Measurements from ENCODE around the gene ACSL1.
A peak's percentile ranks its signal among the peaks of the same experiment; 100 is the strongest.

Gene ACSL1

DNA sequence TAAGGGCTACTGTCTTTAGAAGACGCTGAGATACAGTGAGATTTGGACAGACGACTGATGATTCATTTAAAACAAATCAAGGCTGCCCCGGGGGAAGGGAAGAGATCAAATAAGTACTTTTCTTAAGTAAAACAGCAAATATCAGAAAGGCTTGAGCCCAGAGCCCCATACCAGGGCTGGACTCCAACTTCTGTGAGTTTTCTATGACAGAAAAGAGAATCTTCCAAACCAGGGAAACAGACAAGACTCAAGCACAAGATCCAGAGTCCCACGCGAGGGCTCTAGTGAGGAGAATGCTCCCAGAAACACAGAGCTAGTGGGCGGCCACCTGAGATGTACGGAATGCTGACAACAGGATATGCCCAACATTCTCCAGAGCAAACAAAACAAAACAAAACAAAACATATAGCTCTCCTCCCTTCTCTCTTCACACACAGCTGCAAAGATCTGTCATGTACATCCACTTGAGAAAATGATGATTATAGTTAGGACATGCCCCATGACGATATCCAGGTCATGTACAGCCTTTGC, 13.1 kb downstream of the ACSL1 start:
- Histone ChIP-seq H3K23ac (ENCODE audit: low read length in 2 of 2) (no peak overlapping the region), H3K27me3 (ENCODE audit: control insufficient read depth in 1 of 2, insufficient read depth in 1 of 2, low read length in 2 of 2) (no peaks in the 10 kb centered on the region), H3K36me3 (ENCODE audit: control insufficient read depth in 1 of 2, insufficient read depth in 2 of 2, low read depth in 1 of 2, low read length in 2 of 2) (peaks cover 0 to 9% of the 10 kb centered on the region in 2 experiments), H3K79me1 (replicated peaks; ENCODE audit: low read length, poor library complexity, severe bottlenecking) (peaks cover 32% of the 10 kb centered on the region), H3K4me3 (ENCODE audit: insufficient read depth in 1 of 2, low read depth in 1 of 2, low read length in 2 of 2) (peak overlapping the region in 1 of 2 experiments; percentile 20), H3K14ac (ENCODE audit: low read length in 2 of 2) (no peak overlapping the region), H4K8ac (ENCODE audit: low read length) (no peak overlapping the region), H3K9ac (ENCODE audit: low read length) (peak overlapping the region; percentile 50), H3K9me3 (ENCODE audit: control insufficient read depth, low read length) (no peaks in the 10 kb centered on the region), H3K4me2 (ENCODE audit: low read length, poor library complexity, severe bottlenecking) (peak overlapping the region; percentile 7), H2BK5ac (ENCODE audit: low read depth, low read length, poor library complexity, severe bottlenecking) (no peak overlapping the region), H2BK12ac (ENCODE audit: low read length in 2 of 2) (no peak overlapping the region), H3K27ac (ENCODE audit: low read length, poor library complexity, severe bottlenecking) (peak overlapping the region; percentile 25), H2AFZ (ENCODE audit: low read depth, low read length) (no peak overlapping the region), H3K4ac (ENCODE audit: low read depth in 1 of 2, low read length in 2 of 2) (no peak overlapping the region), H4K91ac (ENCODE audit: low read length) (no peak overlapping the region), H2BK15ac (ENCODE audit: low read depth, poor library complexity, severe bottlenecking) (no peak overlapping the region), H3K18ac (ENCODE audit: low read depth in 1 of 2, low read length in 2 of 2) (no peak overlapping the region), H3K4me1 (ENCODE audit: control insufficient read depth, insufficient read depth, low read depth, low read length) (peaks cover 27% of the 10 kb centered on the region), H2AK5ac (ENCODE audit: low read length, severe bottlenecking) (no peak overlapping the region), H2BK120ac (ENCODE audit: low read depth, low read length) (no peak overlapping the region)
- DNase-seq = peak; percentile 40
- 49% methylated on average over 8 of the region's 8 CpGs for WGBS

DNA sequence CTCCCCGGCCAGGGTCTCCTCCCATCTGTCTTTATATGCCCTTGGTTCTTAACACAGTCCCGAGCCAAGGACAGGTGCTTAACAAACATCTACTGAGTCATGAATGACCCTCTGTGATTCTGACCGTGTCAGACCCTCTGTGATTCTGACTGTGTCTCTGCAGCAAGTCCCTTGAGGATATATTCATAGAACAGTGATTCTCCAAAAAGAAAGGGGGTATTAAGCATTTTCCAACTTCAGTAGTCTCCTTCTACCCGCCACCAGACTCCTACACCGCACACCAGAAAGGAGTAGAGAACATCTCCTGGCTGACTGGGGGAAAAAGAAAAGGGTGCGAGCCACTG, 13.6 kb downstream of the ACSL1 start:
- H3K79me1 ChIP-seq (replicated peaks; ENCODE audit: low read length, poor library complexity, severe bottlenecking) = peaks cover 31% of the 10 kb centered on the region
- H3K4me2 ChIP-seq (ENCODE audit: low read length, poor library complexity, severe bottlenecking) = no peak overlapping the region
- no peak overlapping the region for H2AFZ ChIP-seq (ENCODE audit: low read depth, low read length)
- peaks cover 0 to 6% of the 10 kb centered on the region in 2 experiments for H3K36me3 ChIP-seq (ENCODE audit: control insufficient read depth in 1 of 2, insufficient read depth in 2 of 2, low read depth in 1 of 2, low read length in 2 of 2)
- no peak overlapping the region for H2BK120ac ChIP-seq (ENCODE audit: low read depth, low read length)
- no peak overlapping the region for H3K14ac ChIP-seq (ENCODE audit: low read length in 2 of 2)
- H3K27ac ChIP-seq (ENCODE audit: low read length, poor library complexity, severe bottlenecking) = no peak overlapping the region
- H3K4me3 ChIP-seq (ENCODE audit: insufficient read depth in 1 of 2, low read depth in 1 of 2, low read length in 2 of 2) = no peak overlapping the region
- no peak overlapping the region for H3K9ac ChIP-seq (ENCODE audit: low read length)
- H2BK5ac ChIP-seq (ENCODE audit: low read depth, low read length, poor library complexity, severe bottlenecking) = no peak overlapping the region
- 68% methylated on average over 3 of the region's 6 CpGs for WGBS
- H2BK12ac ChIP-seq (ENCODE audit: low read length in 2 of 2) = no peak overlapping the region
- H3K4me1 ChIP-seq (ENCODE audit: control insufficient read depth, insufficient read depth, low read depth, low read length) = peaks cover 23% of the 10 kb centered on the region
- H2BK15ac ChIP-seq (ENCODE audit: low read depth, poor library complexity, severe bottlenecking) = no peak overlapping the region
- no peaks in the 10 kb centered on the region for H3K27me3 ChIP-seq (ENCODE audit: control insufficient read depth in 1 of 2, insufficient read depth in 1 of 2, low read length in 2 of 2)
- H3K4ac ChIP-seq (ENCODE audit: low read depth in 1 of 2, low read length in 2 of 2) = no peak overlapping the region
- H4K8ac ChIP-seq (ENCODE audit: low read length) = no peak overlapping the region
- no peak for DNase-seq
- H2AK5ac ChIP-seq (ENCODE audit: low read length, severe bottlenecking) = peak overlapping the region; percentile 88
- no peak overlapping the region for H3K23ac ChIP-seq (ENCODE audit: low read length in 2 of 2)
- H3K18ac ChIP-seq (ENCODE audit: low read depth in 1 of 2, low read length in 2 of 2) = no peak overlapping the region
- H4K91ac ChIP-seq (ENCODE audit: low read length) = no peak overlapping the region
- H3K9me3 ChIP-seq (ENCODE audit: control insufficient read depth, low read length) = no peaks in the 10 kb centered on the region

DNA sequence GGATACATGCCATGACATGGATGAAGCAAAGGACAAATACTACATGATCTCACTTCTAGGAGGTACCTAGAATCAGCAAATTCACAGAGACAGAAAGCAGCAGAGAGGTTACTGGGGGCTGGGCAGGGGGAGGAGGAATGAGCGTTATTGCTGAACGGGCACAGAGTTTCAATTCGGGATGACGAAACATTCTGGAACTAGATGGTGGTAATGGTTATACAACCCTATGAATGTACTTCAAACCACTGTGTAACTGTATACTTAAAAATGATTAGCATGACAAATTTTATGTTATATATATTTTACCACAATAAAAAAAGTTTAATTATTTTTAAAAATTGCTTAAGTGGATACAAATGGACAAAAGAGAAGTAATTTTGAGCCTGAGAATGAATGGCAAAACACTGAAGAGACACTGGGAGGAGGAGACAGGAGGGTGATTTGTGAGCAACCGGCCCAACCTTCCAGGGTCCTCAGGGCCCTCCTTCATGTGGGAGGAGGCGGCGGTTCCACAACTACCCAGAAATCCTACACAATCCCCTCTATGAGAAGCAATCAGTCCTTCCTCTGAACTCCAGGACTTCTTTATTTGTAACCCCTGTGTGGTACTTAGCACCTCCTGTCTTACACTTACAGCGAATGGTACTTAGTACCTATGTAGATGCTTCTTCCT, 14.1 kb downstream of the ACSL1 start:
- H3K9ac ChIP-seq (ENCODE audit: low read length) = no peak overlapping the region
- no peak overlapping the region for H3K4me3 ChIP-seq (ENCODE audit: insufficient read depth in 1 of 2, low read depth in 1 of 2, low read length in 2 of 2)
- H3K27ac ChIP-seq (ENCODE audit: low read length, poor library complexity, severe bottlenecking) = no peak overlapping the region
- no peak overlapping the region for H3K18ac ChIP-seq (ENCODE audit: low read depth in 1 of 2, low read length in 2 of 2)
- H3K4me2 ChIP-seq (ENCODE audit: low read length, poor library complexity, severe bottlenecking) = no peak overlapping the region
- no peak overlapping the region for H3K14ac ChIP-seq (ENCODE audit: low read length in 2 of 2)
- no peak for DNase-seq
- H2AFZ ChIP-seq (ENCODE audit: low read depth, low read length) = no peak overlapping the region
- H3K23ac ChIP-seq (ENCODE audit: low read length in 2 of 2) = no peak overlapping the region
- WGBS = 87% methylated on average over 5 of the region's 8 CpGs
- H4K8ac ChIP-seq (ENCODE audit: low read length) = no peak overlapping the region
- H2BK12ac ChIP-seq (ENCODE audit: low read length in 2 of 2) = no peak overlapping the region
- H2AK5ac ChIP-seq (ENCODE audit: low read length, severe bottlenecking) = peak overlapping the region; percentile 88
- H3K4me1 ChIP-seq (ENCODE audit: control insufficient read depth, insufficient read depth, low read depth, low read length) = peaks cover 23% of the 10 kb centered on the region
- H3K9me3 ChIP-seq (ENCODE audit: control insufficient read depth, low read length) = no peaks in the 10 kb centered on the region
- no peak overlapping the region for H2BK120ac ChIP-seq (ENCODE audit: low read depth, low read length)
- peaks cover 30% of the 10 kb centered on the region for H3K79me1 ChIP-seq (replicated peaks; ENCODE audit: low read length, poor library complexity, severe bottlenecking)
- H2BK15ac ChIP-seq (ENCODE audit: low read depth, poor library complexity, severe bottlenecking) = no peak overlapping the region
- H2BK5ac ChIP-seq (ENCODE audit: low read depth, low read length, poor library complexity, severe bottlenecking) = no peak overlapping the region
- no peaks in the 10 kb centered on the region for H3K27me3 ChIP-seq (ENCODE audit: control insufficient read depth in 1 of 2, insufficient read depth in 1 of 2, low read length in 2 of 2)
- H3K36me3 ChIP-seq (ENCODE audit: control insufficient read depth in 1 of 2, insufficient read depth in 2 of 2, low read depth in 1 of 2, low read length in 2 of 2) = peaks cover 0 to 6% of the 10 kb centered on the region in 2 experiments
- H4K91ac ChIP-seq (ENCODE audit: low read length) = no peak overlapping the region
- no peak overlapping the region for H3K4ac ChIP-seq (ENCODE audit: low read depth in 1 of 2, low read length in 2 of 2)

DNA sequence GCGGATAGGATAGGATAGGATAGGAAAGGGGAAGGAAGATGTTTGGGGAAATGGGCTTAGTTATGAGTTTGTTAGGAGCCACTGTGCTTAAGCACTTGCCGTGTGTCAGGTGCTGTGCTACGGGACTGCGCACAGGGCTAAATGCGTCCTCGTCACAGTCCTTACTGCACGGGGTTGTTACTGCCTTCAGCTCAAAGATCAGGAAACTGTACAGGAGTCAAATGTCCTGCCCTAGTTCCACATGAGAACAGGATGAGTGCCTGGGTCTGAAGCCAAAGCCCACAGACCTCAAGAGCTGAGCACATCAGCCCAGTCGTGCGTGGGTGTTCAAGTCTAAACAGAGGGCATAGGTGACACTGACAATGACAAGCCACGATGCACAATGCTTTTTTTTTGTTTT, 15.0 kb downstream of the ACSL1 start:
- peaks cover 26% of the 10 kb centered on the region for H3K79me1 ChIP-seq (replicated peaks; ENCODE audit: low read length, poor library complexity, severe bottlenecking)
- no peak overlapping the region for H2BK12ac ChIP-seq (ENCODE audit: low read length in 2 of 2)
- no peak overlapping the region for H4K91ac ChIP-seq (ENCODE audit: low read length)
- H2BK120ac ChIP-seq (ENCODE audit: low read depth, low read length) = no peak overlapping the region
- no peak overlapping the region for H3K14ac ChIP-seq (ENCODE audit: low read length in 2 of 2)
- peak overlapping the region in 1 of 2 experiments; percentile 18 for H3K18ac ChIP-seq (ENCODE audit: low read depth in 1 of 2, low read length in 2 of 2)
- H2BK15ac ChIP-seq (ENCODE audit: low read depth, poor library complexity, severe bottlenecking) = no peak overlapping the region
- H3K4me2 ChIP-seq (ENCODE audit: low read length, poor library complexity, severe bottlenecking) = no peak overlapping the region
- H3K23ac ChIP-seq (ENCODE audit: low read length in 2 of 2) = no peak overlapping the region
- H3K36me3 ChIP-seq (ENCODE audit: control insufficient read depth in 1 of 2, insufficient read depth in 2 of 2, low read depth in 1 of 2, low read length in 2 of 2) = peaks cover 0 to 6% of the 10 kb centered on the region in 2 experiments
- H2AK5ac ChIP-seq (ENCODE audit: low read length, severe bottlenecking) = no peak overlapping the region
- WGBS = 94% methylated on average over 10 of the region's 10 CpGs
- peaks cover 21% of the 10 kb centered on the region for H3K4me1 ChIP-seq (ENCODE audit: control insufficient read depth, insufficient read depth, low read depth, low read length)
- H3K9me3 ChIP-seq (ENCODE audit: control insufficient read depth, low read length) = no peaks in the 10 kb centered on the region
- H2BK5ac ChIP-seq (ENCODE audit: low read depth, low read length, poor library complexity, severe bottlenecking) = no peak overlapping the region
- no peak overlapping the region for H3K4ac ChIP-seq (ENCODE audit: low read depth in 1 of 2, low read length in 2 of 2)
- no peak overlapping the region for H3K27ac ChIP-seq (ENCODE audit: low read length, poor library complexity, severe bottlenecking)
- no peak overlapping the region for H4K8ac ChIP-seq (ENCODE audit: low read length)
- DNase-seq = no peak
- no peak overlapping the region for H2AFZ ChIP-seq (ENCODE audit: low read depth, low read length)
- H3K4me3 ChIP-seq (ENCODE audit: insufficient read depth in 1 of 2, low read depth in 1 of 2, low read length in 2 of 2) = no peak overlapping the region
- no peak overlapping the region for H3K9ac ChIP-seq (ENCODE audit: low read length)
- H3K27me3 ChIP-seq (ENCODE audit: control insufficient read depth in 1 of 2, insufficient read depth in 1 of 2, low read length in 2 of 2) = no peaks in the 10 kb centered on the region

Measured in mesenchymal stem cell (in vitro differentiated cells and primary cell).